Kidney (tissue), 14 donors: ENCODE results near the gene GPR179. TPM values are rescaled to one million over a fixed set of nuclear protein-coding genes. Genes with fewer than 3 reads are reported as not detected.

Experiments
- DNase-seq, 5 donors: peaks; one replicate each; pipeline ENCODE4 v3.0.0-alpha.2; 2013 to 2020
- FAIRE-seq: peaks from 2 replicates; lab custom pipeline; 2012; peaks lifted over from hg19 to GRCh38; lab: Jason Lieb, UNC
- H3K27ac ChIP-seq, 2 donors: one replicate each; pipeline ENCODE4 v1.7.0; 2013; ENCODE audit warnings: low read depth in 2 of 2, low read length in 2 of 2, inconsistent platforms in 1 of 2
- H3K27me3 ChIP-seq: one replicate; pipeline ENCODE4 v1.7.1; 2013; ENCODE audit warnings: low read length, inconsistent platforms; ENCODE audit not compliant: control insufficient read depth, insufficient read depth
- H3K36me3 ChIP-seq, 3 donors: one replicate each; pipeline versions ENCODE4 v1.7.0 to v1.7.1; 2013; ENCODE audit warnings: low read length in 3 of 3, control low read depth in 1 of 3, inconsistent platforms in 1 of 3; ENCODE audit not compliant: insufficient read depth in 3 of 3, control insufficient read depth in 2 of 3
- H3K4me1 ChIP-seq, 3 donors: one replicate each; pipeline versions ENCODE4 v1.7.0 to v1.7.1; 2013; ENCODE audit warnings: low read length in 3 of 3, inconsistent platforms in 1 of 3, low read depth in 1 of 3; ENCODE audit not compliant: control insufficient read depth in 2 of 3, insufficient read depth in 2 of 3
- H3K4me3 ChIP-seq, 3 donors: one replicate each; pipeline versions ENCODE4 v1.7.0 to v1.8.1; 2013; ENCODE audit warnings: low read length in 3 of 3, control low read depth in 1 of 3, inconsistent platforms in 1 of 3
- H3K9ac ChIP-seq, 3 donors: one replicate each; pipeline versions ENCODE4 v1.7.0 to v1.7.1; 2013; ENCODE audit warnings: low read length in 3 of 3, control low read depth in 1 of 3, inconsistent platforms in 1 of 3
- H3K9me3 ChIP-seq, 3 donors: one replicate each; pipeline versions ENCODE4 v1.7.0 to v1.7.1; 2013; ENCODE audit warnings: low read length in 3 of 3, control low read depth in 1 of 3, inconsistent platforms in 1 of 3; ENCODE audit not compliant: control insufficient read depth in 2 of 3, insufficient read depth in 1 of 3
- intact Hi-C: fragments of 100-400 bp; cut with DNase I; formaldehyde crosslinking; loops from one replicate; pipeline ENCODE4 v1.11.1; 2022
- polyA plus RNA-seq: library from polyadenylated mRNA; stranded (reverse); fragments of 350-450 nt; fragmentation: Illumina TruSeq; extraction: RNeasy Lipid Tissue Mini Kit (QIAGEN cat#74804); gene quantifications from one replicate; pipeline ENCODE4 v1.2.3, GENCODE V29; 2014; ENCODE audit warnings: low read depth, low replicate concordance; ENCODE audit not compliant: insufficient read depth
- total RNA-seq: library from RNA; stranded (reverse); fragmentation: NEBNext Ultra II Directional; extraction: Animal tissue kit (Norgen Biotek cat#: 25700); gene quantifications from one replicate; pipeline ENCODE4 v1.2.1, GENCODE V29; 2021
- TF ChIP-seq, protein P1 (sequence below): IDR thresholded peaks from 3 replicates; pipeline ENCODE4 v1.5.1; 2012; ENCODE audit warnings: mild to moderate bottlenecking, moderate library complexity, borderline replicate concordance; ENCODE audit not compliant: insufficient read depth; ENCODE audit errors: extremely low read depth
- donor health status: control.
- donor health status: control.
- donor health status: control.
- donor health status: control.
- donor health status: control.
- donor health status: DM: yes; HTN: yes; CAD: no.
- donor health status: Normal renal cell carcinoma (clear cell type).

The GPR179 gene
- total and polyA plus RNA-seq, 2 donors from 2014 or later = not detected

DNA sequence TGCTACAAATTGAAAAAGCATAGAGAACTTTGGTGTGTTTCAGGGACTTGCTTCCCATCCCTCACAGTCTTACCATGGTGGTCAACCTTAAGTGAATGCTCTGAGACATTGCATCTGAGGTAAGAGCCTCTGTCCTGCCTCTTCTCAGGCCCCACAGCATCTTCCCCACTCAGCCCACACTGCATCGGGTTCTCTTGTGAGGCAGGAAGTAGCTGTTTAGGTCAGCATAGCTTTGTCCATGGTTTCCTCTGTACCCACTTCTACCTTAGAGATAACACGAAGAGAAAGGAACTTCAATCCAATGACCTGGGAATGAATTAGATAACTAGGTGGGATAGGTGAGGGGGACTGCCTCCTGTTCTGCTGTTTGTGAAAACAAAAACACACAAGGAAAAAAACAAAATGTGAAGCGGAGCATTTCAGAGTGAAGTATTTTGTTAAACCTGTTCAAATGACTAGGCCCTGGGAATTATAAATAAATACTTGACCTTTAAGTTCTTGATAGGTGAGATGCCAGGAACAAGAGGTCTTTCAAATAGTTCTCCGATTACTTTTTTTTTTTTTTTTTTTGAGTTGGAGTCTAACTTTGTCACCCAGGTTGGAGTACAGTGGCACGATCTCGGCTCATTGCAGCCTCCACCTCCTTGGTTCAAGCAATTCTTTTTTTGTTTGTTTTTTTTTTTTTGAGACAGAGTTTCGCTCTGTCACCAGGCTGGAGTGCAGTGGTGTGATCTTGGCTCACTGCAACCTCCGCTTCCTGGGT, 25.5 kb upstream of the GPR179 start:
- Histone ChIP-seq H3K27me3 (no peaks in the 10 kb centered on the region), H3K4me1 (no peaks in the 10 kb centered on the region), H3K27ac (no peak overlapping the region), H3K36me3 (peaks cover 6 to 38% (median 13%) of the 10 kb centered on the region in 3 donors), H3K9me3 (no peaks in the 10 kb centered on the region), H3K9ac (no peak overlapping the region), H3K4me3 (no peak overlapping the region)
- no peak for FAIRE-seq
- DNase-seq = no peak
- TF ChIP-seq, protein P1, sequence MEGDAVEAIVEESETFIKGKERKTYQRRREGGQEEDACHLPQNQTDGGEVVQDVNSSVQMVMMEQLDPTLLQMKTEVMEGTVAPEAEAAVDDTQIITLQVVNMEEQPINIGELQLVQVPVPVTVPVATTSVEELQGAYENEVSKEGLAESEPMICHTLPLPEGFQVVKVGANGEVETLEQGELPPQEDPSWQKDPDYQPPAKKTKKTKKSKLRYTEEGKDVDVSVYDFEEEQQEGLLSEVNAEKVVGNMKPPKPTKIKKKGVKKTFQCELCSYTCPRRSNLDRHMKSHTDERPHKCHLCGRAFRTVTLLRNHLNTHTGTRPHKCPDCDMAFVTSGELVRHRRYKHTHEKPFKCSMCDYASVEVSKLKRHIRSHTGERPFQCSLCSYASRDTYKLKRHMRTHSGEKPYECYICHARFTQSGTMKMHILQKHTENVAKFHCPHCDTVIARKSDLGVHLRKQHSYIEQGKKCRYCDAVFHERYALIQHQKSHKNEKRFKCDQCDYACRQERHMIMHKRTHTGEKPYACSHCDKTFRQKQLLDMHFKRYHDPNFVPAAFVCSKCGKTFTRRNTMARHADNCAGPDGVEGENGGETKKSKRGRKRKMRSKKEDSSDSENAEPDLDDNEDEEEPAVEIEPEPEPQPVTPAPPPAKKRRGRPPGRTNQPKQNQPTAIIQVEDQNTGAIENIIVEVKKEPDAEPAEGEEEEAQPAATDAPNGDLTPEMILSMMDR = no peak
- intact Hi-C loops = no loop called here

DNA sequence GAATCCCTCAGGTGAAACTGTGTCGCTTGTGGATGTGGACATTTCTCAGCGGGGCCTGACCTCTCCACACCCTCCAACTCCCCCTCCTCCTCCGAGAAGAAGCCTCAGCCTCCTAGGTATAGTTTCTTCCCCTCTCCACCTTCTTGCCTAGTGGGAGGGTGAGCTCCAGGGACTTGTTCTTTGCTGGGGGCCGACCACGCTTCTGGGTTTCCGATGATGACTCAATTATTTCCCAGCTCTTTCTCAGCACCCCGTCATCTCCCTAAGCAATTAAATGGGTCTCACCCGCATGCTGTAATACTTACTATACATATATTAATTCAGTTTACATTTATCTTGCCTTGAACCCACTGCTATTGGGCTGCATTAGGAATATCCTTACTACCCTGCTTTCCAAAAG, 21.0 kb upstream of the GPR179 start:
- H3K9me3 ChIP-seq = no peaks in the 10 kb centered on the region
- peaks cover 0 to 6% (median 6%) of the 10 kb centered on the region in 3 donors for H3K4me1 ChIP-seq
- H3K27me3 ChIP-seq = no peaks in the 10 kb centered on the region
- H3K27ac ChIP-seq = no peak overlapping the region
- peaks cover 6 to 30% (median 18%) of the 10 kb centered on the region in 3 donors for H3K36me3 ChIP-seq
- no peak for FAIRE-seq
- H3K9ac ChIP-seq = no peak overlapping the region
- intact Hi-C loops = no loop called here
- TF ChIP-seq, protein P1 = no peak
- DNase-seq = no peak
- no peak overlapping the region for H3K4me3 ChIP-seq

DNA sequence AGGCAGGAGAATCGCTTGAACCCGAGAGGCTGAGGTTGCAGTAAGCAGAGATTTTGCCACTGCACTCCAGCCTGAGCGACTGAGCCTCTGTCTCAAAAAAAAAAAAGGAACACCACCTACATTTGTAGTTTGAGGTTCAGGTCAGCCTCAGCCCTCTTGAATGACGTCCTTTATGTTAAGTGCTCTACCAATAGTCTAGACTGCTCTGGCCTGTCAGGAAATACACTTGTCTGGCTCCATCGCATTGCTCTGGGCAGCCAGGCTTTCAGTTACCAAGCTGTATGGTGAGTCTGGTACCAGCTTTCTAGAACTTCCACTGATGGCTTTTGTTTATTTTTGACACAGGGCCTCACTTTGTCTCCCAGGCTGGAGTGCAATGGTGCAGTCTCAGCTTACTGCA, 19.3 kb upstream of the GPR179 start:
- TF ChIP-seq, protein P1 = no peak
- intact Hi-C loops = no loop called here
- no peak overlapping the region for H3K9ac ChIP-seq
- no peaks in the 10 kb centered on the region for H3K9me3 ChIP-seq
- H3K27ac ChIP-seq = no peak overlapping the region
- peaks cover 4 to 18% (median 15%) of the 10 kb centered on the region in 3 donors for H3K36me3 ChIP-seq
- H3K27me3 ChIP-seq = no peaks in the 10 kb centered on the region
- no peak for FAIRE-seq
- peaks cover 0 to 19% (median 13%) of the 10 kb centered on the region in 3 donors for H3K4me1 ChIP-seq
- H3K4me3 ChIP-seq = no peak overlapping the region
- no peak for DNase-seq
